ENCODE measurements around the gene CCDC47. TPM values are rescaled to one million over a fixed set of nuclear protein-coding genes. Genes with fewer than 3 reads are reported as not detected.
A peak's percentile ranks its signal among the peaks of the same experiment; 100 is the strongest.

CCDC47 gene
- total and polyA plus RNA-seq, 2 experiments from 2014 or later: 38.5 to 61.9 TPM

- TF ChIP-seq ETS1 (IDR thresholded peaks at IDR 0.05) (no peak), EZH2 (IDR thresholded peaks at IDR 0.05; ENCODE audit: low read depth, unreplicated experiment) (no peak), CTCF (conservative IDR thresholded peaks at IDR 0.05; ENCODE audit: low read depth in 2 of 2) (0 out of 4 replicates have a peak, but pooled peaks of 1 of the 2 experiments have one; percentile 5)
- H3K4me2 ChIP-seq: peak overlapping the region; percentile 60; the same call in 1 of the 2 replicates
- Mint-ChIP-seq H3K4me3 (peak overlapping the region; percentile 47; the same call in 1 of the 3 replicates), H3K27ac (no peak overlapping the region), H3K27me3 (ENCODE audit: insufficient read depth, low read depth, poor library complexity) (peaks cover 22% of the 10 kb centered on the region), H3K9me3 (no peaks in the 10 kb centered on the region; the same call in 2 of the 3 replicates), H3K36me3 (ENCODE audit: low read depth) (peaks cover 34% of the 10 kb centered on the region), H3K4me1 (peaks cover 36% of the 10 kb centered on the region)
- no peaks in the 10 kb centered on the region for H4K20me1 ChIP-seq (replicated peaks; ENCODE audit: insufficient read depth)
- no peak overlapping the region for H3K4me3 ChIP-seq
- no peak for ATAC-seq
- DNase-seq (ENCODE audit: low spot score): no peak
- H3K27me3 ChIP-seq (ENCODE audit: insufficient read depth): no peaks in the 10 kb centered on the region; the same call in 1 of the 2 replicates
- peaks cover 6% of the 10 kb centered on the region; the same call in 1 of the 2 replicates for H3K79me2 ChIP-seq (replicated peaks; ENCODE audit: insufficient read depth)
- no peak overlapping the region for H2AFZ ChIP-seq
- peaks cover 23% of the 10 kb centered on the region for H3K4me1 ChIP-seq (ENCODE audit: insufficient read depth)
- no peaks in the 10 kb centered on the region for H3K36me3 ChIP-seq (ENCODE audit: insufficient read depth)
- no peak overlapping the region for H3K27ac ChIP-seq (ENCODE audit: low read depth)
- H3F3A ChIP-seq (replicated peaks; ENCODE audit: low read depth): peaks cover 3% of the 10 kb centered on the region; the same call in 1 of the 2 replicates
- no peaks in the 10 kb centered on the region for H3K9me2 ChIP-seq (ENCODE audit: insufficient read depth)
Observed at GRCh38 chr17:63702721-63703015, 70.7 kb downstream of the CCDC47 start.

GRCh38 chr17:63701868-63702720 lies 71.3 kb downstream of the CCDC47 start:
- Mint-ChIP-seq H3K9me3 (no peaks in the 10 kb centered on the region; the same call in 2 of the 3 replicates), H3K27ac (no peak overlapping the region), H3K4me1 (peaks cover 41% of the 10 kb centered on the region), H3K4me3 (peak overlapping the region; percentile 72), H3K36me3 (ENCODE audit: low read depth) (peaks cover 36% of the 10 kb centered on the region), H3K27me3 (ENCODE audit: insufficient read depth, low read depth, poor library complexity) (peaks cover 22% of the 10 kb centered on the region)
- no peaks in the 10 kb centered on the region for H3K9me2 ChIP-seq (ENCODE audit: insufficient read depth)
- no peaks in the 10 kb centered on the region for H4K20me1 ChIP-seq (replicated peaks; ENCODE audit: insufficient read depth)
- no peaks in the 10 kb centered on the region for H3K36me3 ChIP-seq (ENCODE audit: insufficient read depth)
- ATAC-seq: no peak
- no peak overlapping the region for H2AFZ ChIP-seq
- H3K4me3 ChIP-seq: peak overlapping the region; percentile 81
- peaks cover 6% of the 10 kb centered on the region; the same call in 1 of the 2 replicates for H3K79me2 ChIP-seq (replicated peaks; ENCODE audit: insufficient read depth)
- peak overlapping the region; percentile 88 for H3K4me2 ChIP-seq
- no peak for DNase-seq (ENCODE audit: low spot score)
- peaks cover 7% of the 10 kb centered on the region for H3F3A ChIP-seq (replicated peaks; ENCODE audit: low read depth)
- H3K27me3 ChIP-seq (ENCODE audit: insufficient read depth): no peaks in the 10 kb centered on the region; the same call in 1 of the 2 replicates
- H3K4me1 ChIP-seq (ENCODE audit: insufficient read depth): peaks cover 28% of the 10 kb centered on the region
- no peak overlapping the region for H3K27ac ChIP-seq (ENCODE audit: low read depth)
- TF ChIP-seq ZNF331 (CRISPR knock-in tag; IDR thresholded peaks at IDR 0.05; ENCODE audit: low read depth): no peak
- no peak for TF ChIP-seq STAT1 (IDR thresholded peaks at IDR 0.05; ENCODE audit: unreplicated experiment)
- no peak for TF ChIP-seq EZH2phosphoT487 (IDR thresholded peaks at IDR 0.05; ENCODE audit: unreplicated experiment)
- TF ChIP-seq ZNF462 (CRISPR knock-in tag; IDR thresholded peaks at IDR 0.05): no peak
- TF ChIP-seq POLR2AphosphoS5 (IDR thresholded peaks at IDR 0.05; ENCODE audit: low read depth): no peak
- no peak for TF ChIP-seq CTCF (conservative IDR thresholded peaks at IDR 0.05; ENCODE audit: low read depth in 2 of 2)
- no peak for TF ChIP-seq EZH2 (IDR thresholded peaks at IDR 0.05; ENCODE audit: low read depth, unreplicated experiment)

All from GM23338 (cell line).